NCI-H2196 (cell line): ENCODE data around the gene CDK5RAP2.

Experiments
- DNase-seq: peaks from one replicate; lab custom pipeline; 2025; ENCODE audit not compliant: unreplicated experiment; lab: John Stamatoyannopoulos, UW

Gene CDK5RAP2

DNA sequence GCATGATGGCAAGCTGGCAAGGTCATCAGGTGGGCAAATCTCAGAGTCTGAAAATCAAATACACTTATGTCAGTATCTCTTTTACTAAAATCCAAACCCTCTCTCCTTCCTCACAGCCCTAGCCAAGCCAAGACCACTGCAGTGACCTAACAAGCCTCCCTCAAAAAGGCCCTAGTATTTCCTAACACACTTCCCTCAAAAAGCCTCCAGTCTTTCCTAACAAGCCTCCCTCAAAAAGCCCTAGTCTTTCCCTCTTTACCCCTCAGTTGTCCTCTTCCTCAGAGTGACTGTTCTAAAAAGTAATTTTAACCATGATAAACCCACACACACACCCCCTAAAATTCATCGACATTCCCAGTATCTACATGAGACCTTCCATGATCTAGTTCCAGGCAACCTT lies 140.0 kb downstream of the CDK5RAP2 start:
- no peak for DNase-seq

GRCh38 chr9:120438836-120439546 lies 141.0 kb downstream of the CDK5RAP2 start:
- no peak for DNase-seq

- DNase-seq = no peak
Measured at GRCh38 chr9:120438111-120438510, 141.9 kb downstream of the CDK5RAP2 start.

- no peak for DNase-seq
Measured at GRCh38 chr9:120436983-120437475, 142.9 kb downstream of the CDK5RAP2 start.

DNA sequence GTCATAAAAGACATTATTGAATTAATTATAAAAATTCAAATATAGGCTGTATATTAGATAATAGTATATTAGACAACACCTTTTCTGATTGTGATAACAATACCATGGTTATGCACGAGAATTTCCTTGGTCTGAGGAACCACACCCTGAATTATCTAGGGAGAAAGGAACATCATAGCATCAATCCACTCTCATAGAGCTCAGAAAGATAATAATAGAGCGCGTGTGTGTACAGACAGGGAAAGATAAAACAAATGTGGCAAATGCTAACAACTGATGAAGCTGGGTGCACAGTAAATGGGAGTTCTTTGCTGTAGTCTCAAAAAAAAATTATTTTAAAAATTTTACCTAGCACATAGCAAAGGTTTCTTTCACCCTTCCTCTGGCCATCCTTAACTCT lies 143.5 kb downstream of the CDK5RAP2 start:
- DNase-seq = no peak

GRCh38 chr9:120435091-120435490 lies 144.9 kb downstream of the CDK5RAP2 start:
- DNase-seq = no peak

DNA sequence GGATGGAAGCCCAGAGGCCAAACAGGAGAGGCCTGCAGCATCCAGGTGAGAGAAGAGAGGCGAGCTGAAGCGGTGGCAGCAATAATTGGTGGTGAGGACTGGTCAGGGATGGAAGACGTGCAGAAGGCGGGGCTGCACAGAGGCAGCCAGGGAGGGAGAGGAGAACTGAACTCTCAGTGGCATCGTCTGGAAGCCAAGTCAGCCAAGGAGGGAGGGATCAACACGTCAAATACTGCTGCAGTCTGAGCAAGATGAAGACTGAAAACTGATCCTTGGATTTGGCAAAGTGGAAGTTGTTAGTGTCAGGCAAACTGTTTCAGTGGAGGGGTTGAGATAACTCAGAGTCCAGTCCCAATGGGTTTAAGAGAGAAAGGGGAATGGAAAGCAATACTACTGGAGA lies 145.4 kb downstream of the CDK5RAP2 start:
- DNase-seq = no peak

- DNase-seq = no peak
Measured at GRCh38 chr9:120433701-120434100, 146.3 kb downstream of the CDK5RAP2 start.

- no peak for DNase-seq
Measured at GRCh38 chr9:120432600-120432999, 147.4 kb downstream of the CDK5RAP2 start.

- no peak for DNase-seq
Measured at GRCh38 chr9:120431268-120431667, 148.7 kb downstream of the CDK5RAP2 start.

DNA sequence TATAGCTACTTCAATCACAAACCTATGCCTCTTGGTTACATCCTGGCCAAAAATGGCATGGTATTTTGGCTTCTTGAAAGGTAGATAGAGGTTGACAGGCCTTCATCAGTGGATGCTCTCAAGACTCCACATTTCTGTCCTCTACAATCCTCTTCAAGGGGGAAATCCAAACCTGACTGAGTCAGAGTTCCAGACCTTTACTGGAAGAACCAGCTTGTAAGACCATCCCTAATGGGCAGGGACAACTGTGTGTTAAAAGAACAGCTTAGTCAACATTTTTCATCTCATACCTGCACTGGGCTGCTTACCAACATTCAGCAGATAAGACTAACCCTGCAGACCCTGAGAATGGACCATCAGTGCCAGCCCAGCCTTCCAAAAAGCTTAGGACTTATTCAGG lies 155.7 kb downstream of the CDK5RAP2 start:
- DNase-seq = no peak

DNA sequence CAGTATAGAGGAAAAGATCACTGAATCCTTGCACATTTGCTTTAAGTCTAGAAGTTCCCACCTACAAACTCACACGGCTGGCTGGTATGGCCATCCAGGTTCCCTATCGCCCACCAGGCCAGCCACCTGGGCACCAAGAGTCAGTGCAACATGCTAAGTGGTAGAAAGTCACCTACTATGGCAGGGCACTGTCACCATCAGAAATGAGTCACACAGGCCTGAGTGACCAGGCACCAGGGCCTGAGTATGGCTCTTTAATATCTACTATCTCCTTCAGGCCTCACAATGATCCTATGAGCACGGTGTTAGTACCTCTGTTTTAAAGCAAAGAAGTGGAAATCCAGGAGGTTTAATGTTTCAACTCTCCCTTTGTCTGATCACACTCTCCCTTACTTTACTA lies 156.2 kb downstream of the CDK5RAP2 start:
- no peak for DNase-seq

DNA sequence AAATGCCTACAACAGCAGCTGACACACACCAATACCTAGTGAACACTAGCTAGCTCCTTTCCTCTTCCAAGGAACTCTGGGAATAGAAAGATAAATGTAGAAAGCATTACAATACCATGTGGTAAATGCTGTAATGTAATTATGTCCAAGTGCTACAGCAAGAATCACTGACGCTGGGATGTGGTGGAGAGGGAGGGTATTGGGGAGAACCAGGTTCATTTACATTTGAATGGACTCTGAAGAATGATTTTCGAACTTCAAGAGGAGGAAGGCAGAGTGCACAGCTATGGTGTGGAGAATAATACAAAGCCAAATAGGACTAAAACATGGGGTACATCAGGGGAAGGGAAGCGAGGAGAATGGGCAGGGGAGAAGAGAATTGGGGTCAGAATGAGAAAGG lies 158.0 kb downstream of the CDK5RAP2 start:
- DNase-seq = no peak

DNA sequence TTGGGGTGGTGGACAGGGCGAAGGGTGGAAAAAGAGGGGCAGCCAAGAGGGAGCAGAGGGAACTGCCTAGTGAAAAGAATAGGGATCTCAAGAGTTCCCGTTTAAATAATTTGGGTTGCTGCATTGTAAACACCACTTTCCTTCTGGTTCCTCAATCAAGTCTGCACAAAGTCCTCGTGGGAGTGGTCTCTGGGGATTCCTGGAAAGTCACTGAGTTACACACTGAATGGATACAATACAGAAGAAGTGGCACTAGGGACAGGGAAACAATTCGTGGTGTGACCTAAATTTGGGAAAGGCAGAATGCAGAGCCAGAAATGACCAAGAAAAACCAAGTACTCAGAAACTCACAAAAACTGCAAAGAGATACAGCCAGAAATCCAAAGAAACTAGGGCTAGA lies 161.7 kb downstream of the CDK5RAP2 start:
- DNase-seq = no peak

DNA sequence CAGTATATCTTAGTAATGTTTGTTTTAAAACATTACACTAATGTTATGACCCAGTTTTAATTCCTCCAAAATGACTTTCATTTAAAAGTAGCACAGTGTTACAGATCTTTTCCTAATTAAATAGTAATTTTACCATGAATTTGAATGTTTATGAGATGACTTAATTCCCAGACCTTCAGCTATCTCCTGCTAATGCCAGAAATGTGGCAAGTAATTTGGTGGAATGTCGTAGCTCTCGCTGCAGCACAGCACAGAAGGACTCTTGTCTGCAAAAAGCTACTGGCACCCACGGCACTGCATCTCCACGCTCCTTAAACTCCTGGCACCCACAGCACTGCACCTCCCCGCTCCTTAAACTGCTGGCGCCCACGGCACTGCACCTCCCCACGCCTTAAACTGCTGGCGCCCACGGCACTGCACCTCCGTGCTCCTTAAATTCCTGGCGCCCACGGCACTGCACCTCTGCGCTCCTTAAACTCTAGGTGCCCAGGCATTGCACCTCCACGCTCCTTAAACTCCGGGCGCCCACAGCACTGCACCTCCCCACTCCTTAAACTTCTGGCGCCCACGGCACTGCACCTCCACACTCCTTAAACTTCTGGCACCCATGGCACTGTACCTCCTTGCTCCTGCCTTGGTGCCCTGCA lies 163.1 kb downstream of the CDK5RAP2 start:
- DNase-seq = no peak

DNA sequence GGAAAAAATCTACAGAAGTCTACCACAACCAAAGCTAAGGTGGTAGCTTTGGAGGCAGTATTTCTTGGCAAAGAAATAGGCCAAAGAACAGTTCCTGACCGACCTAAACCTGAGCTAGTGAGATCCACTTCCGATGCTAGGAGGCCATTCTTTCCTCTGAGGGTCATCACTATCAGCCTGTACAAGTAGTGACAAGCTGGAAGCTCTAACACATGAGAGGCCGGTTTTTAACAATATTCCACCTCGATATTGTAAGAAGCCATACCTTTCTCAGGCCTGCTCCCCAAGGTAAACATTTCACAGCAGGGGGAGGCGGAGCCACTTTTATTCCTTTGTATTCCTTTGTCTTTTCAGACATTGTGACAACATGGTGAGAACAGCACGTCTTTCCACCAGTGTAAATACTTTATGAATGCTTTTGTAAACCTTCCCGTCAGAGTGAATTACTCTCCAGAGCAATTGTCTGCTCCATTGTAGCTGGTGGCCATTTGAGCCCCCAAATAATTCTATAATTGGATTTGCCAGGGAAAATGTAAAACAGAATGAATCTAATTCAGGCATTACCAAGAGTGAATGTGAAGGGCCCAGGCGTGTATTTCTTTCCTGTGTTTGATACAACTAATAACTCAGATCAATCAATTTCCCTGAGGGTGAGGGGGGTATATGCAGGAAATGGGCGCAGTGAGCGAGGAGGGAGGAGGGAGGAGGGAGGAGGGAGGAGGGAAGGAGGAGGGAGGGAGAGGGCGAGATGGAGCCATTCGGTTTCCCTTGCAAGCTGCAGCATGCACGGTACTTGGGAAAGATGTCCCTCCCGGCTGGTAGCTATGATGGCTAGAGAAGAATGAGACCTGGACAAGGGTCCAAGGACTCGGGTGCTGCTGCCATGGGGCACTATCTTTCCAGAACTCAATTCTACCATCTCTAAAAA lies 166.6 kb downstream of the CDK5RAP2 start:
- no peak for DNase-seq

GRCh38 chr9:120412425-120412951 lies 167.5 kb downstream of the CDK5RAP2 start:
- DNase-seq = no peak

- no peak for DNase-seq
Measured at GRCh38 chr9:120411862-120412424, 168.0 kb downstream of the CDK5RAP2 start.

DNA sequence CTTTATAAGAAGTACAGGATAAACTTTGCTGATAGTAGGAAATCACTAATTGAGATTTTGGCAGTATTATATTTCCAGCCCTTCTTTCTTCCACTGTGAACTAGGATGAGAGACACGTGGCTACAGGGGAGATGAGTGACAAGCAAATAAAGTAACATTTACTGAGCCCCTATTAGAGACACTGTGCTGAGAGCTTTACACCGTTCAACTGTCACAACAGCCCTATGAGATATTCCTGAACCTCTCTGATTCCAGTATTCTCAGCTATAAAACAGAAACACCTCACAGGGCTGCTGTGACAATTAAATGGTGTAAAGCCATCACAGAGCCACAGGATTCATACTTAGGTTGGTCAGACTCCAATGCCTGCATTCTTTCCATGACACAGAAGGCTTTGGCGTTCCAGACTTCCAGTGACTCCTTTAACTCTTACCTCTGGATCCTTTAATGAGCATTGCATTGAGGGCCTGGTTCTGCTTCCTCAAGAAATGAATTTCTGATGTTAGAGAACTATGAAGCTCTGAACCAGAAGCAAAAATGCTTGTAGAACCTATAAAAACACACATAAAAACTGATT lies 169.0 kb downstream of the CDK5RAP2 start:
- DNase-seq = no peak

- no peak for DNase-seq
Measured at GRCh38 chr9:120408680-120409258, 171.2 kb downstream of the CDK5RAP2 start.
